G401 (cell line): ENCODE results near the gene PAX4. TPM values are rescaled to one million over a fixed set of nuclear protein-coding genes. Genes with fewer than 3 reads are reported as not detected.
A peak's percentile ranks its signal among the peaks of the same experiment; 100 is the strongest.
"Not testable (repeated sequence)": the region's sequence is repeated elsewhere in the genome, so short reads cannot be mapped to it uniquely, and the experiment has no call there.

ENCODE experiments used
- DNase-seq: peaks from one replicate; pipeline ENCODE4 v3.0.0-alpha.2; 2015; ENCODE audit warnings: low spot score
- in situ Hi-C: cut with HindIII; loops from 2 replicates; pipeline ENCODE4 v1.10.0; 2016; ENCODE audit warnings: low sequenced_read_pairs, mixed read lengths
- total RNA-seq: library from RNA; depleted of rRNA; stranded (reverse); fragments of >200 nt; shearing (Covaris generic); gene quantifications from 2 replicates; pipeline ENCODE4 v1.2.3, GENCODE V29; 2014

PAX4 gene
- total RNA-seq, 1 experiment from 2014 or later = not detected

- DNase-seq = no peak
- in situ Hi-C loops = no loop called here
Measured at GRCh38 chr7:127589896-127590295, 28.0 kb downstream of the PAX4 start.

- in situ Hi-C loops = no loop called here
- DNase-seq = peak; percentile 81
Measured at GRCh38 chr7:127588697-127589482, 29.1 kb downstream of the PAX4 start.

- in situ Hi-C loops = no loop called here
- DNase-seq = peak; percentile 89
Measured at GRCh38 chr7:127588019-127588696, 29.8 kb downstream of the PAX4 start, which contains the start of gene ARF5. TSS of gene ARF5 (plus strand) at chr7:127588411. CDS start at chr7:127588499, 88 bp downstream.

GRCh38 chr7:127587663-127588018 lies 30.3 kb downstream of the PAX4 start:
- no peak for DNase-seq
- in situ Hi-C loops = no loop called here

- in situ Hi-C loops = no loop called here
- no peak for DNase-seq
Measured at GRCh38 chr7:127586346-127586745, 31.6 kb downstream of the PAX4 start.

GRCh38 chr7:127585044-127585953 lies 32.6 kb downstream of the PAX4 start, which contains the start of gene GCC1:
TSS of gene GCC1 (minus strand) at chr7:127585596. CDS start at chr7:127585182, 414 bp downstream.
- DNase-seq = peak; percentile 91
- in situ Hi-C loops = no loop called here

GRCh38 chr7:127584648-127585043 lies 33.3 kb downstream of the PAX4 start:
- in situ Hi-C loops = no loop called here
- no peak for DNase-seq

- peak; percentile 87 for DNase-seq
- in situ Hi-C loops = no loop called here
Measured at GRCh38 chr7:127582361-127582760, 35.6 kb downstream of the PAX4 start.

GRCh38 chr7:127581716-127582115 lies 36.2 kb downstream of the PAX4 start:
- in situ Hi-C loops = no loop called here
- peak; percentile 33 for DNase-seq

- in situ Hi-C loops = no loop called here
- no peak for DNase-seq
Measured at GRCh38 chr7:127580612-127581011, 37.3 kb downstream of the PAX4 start.

- in situ Hi-C loops = no loop called here
Measured at GRCh38 chr7:127578711-127579275, 39.1 kb downstream of the PAX4 start.

GRCh38 chr7:127578036-127578684 lies 39.8 kb downstream of the PAX4 start:
- peak; percentile 52 for DNase-seq
- in situ Hi-C loops = no loop called here

More at GRCh38 chr7:127578711-127579275, 39.1 kb downstream of the PAX4 start:
- no peak for DNase-seq

GRCh38 chr7:127571741-127572505 lies 46.0 kb downstream of the PAX4 start:
- in situ Hi-C loops = no loop called here
- no peak for DNase-seq

- in situ Hi-C loops, DNase-seq: not testable (repeated sequence)
Measured at GRCh38 chr7:127568034-127568433, 49.9 kb downstream of the PAX4 start.

- in situ Hi-C loops = no loop called here
- no peak for DNase-seq
Measured at GRCh38 chr7:127566242-127566641, 51.7 kb downstream of the PAX4 start.
